Adrenal gland (tissue), 5 donors: ENCODE results near the gene RCOR3.

Experiments used
- CTCF ChIP-seq, 6 experiments: fragments of 450-650 bp in 4 of 6; fragments of 200-600 bp in 2 of 6; sonication (generic) in 1 of 6; IDR thresholded peaks; 1 replicate in 5 of 6; 2 replicates in 1 of 6; pipeline versions ENCODE4 v1.5.1 to v1.8.0; 2016 to 2021; ENCODE audit warnings: antibody characterized with exemption in 6 of 6, mild to moderate bottlenecking in 2 of 6, moderate library complexity in 1 of 6
- POLR2A ChIP-seq, 2 donors: fragments of 450-650 bp; IDR thresholded peaks; one replicate each; pipeline ENCODE4 v1.6.1; 2017; ENCODE audit warnings: antibody characterized with exemption in 2 of 2, mild to moderate bottlenecking in 2 of 2, moderate library complexity in 1 of 2
- donor health status: DM: no; HTN: no; CAD: no.

- TF ChIP-seq CTCF (IDR thresholded peaks at IDR 0.05), result no peak
- TF ChIP-seq POLR2A (IDR thresholded peaks at IDR 0.05), result no peak
Observed at GRCh38 chr1:211261229-211261628, 2.1 kb downstream of the RCOR3 start.
